H1 (cell line): ENCODE results near the gene TUBE1. TPM values are rescaled to one million over a fixed set of nuclear protein-coding genes. Genes with fewer than 3 reads are reported as not detected.

Experiments used
- CTCF ChIA-PET: fragments of 300-600 bp; sonication (Branson Sonifier 250); formaldehyde crosslinking; loops from one replicate; lab custom pipeline; 2021; ENCODE audit not compliant: partially characterized antibody; lab: Charles Lee
- POLR2A ChIA-PET: fragments of 300-600 bp; sonication (Branson Sonifier 250); formaldehyde crosslinking; loops from one replicate; lab custom pipeline; 2021; ENCODE audit warnings: inconsistent platforms; ENCODE audit not compliant: partially characterized antibody; lab: Charles Lee
- DNase-seq, 2 experiments: peaks; one replicate each; pipeline versions ENCODE4 v3.0.0 to v3.0.0-alpha.2; 2010 to 2022; ENCODE audit warnings: low spot score in 2 of 2, low read depth in 1 of 2, mixed read lengths in 1 of 2
- FAIRE-seq: peaks from 2 replicates; lab custom pipeline; 2011; peaks lifted over from hg19 to GRCh38; lab: Jason Lieb, UNC
- H2AFZ ChIP-seq: 2 replicates; pipeline ENCODE4 v1.8.1; 2012; ENCODE audit warnings: low read length, inconsistent platforms
- H2AK5ac ChIP-seq: 2 replicates; pipeline ENCODE4 v1.6.1; 2013; ENCODE audit warnings: low read depth, low read length
- H2BK120ac ChIP-seq: replicated peaks from 2 replicates; pipeline ENCODE3; 2013; ENCODE audit warnings: low read depth, low read length, inconsistent platforms
- H2BK12ac ChIP-seq: 2 replicates; pipeline ENCODE4 v1.6.1; 2013; ENCODE audit warnings: low read depth, low read length
- H2BK15ac ChIP-seq: 2 replicates; pipeline ENCODE4 v1.6.1; 2013; ENCODE audit warnings: low read length
- H2BK20ac ChIP-seq: 2 replicates; pipeline ENCODE4 v1.6.1; 2013; ENCODE audit warnings: low read length
- H2BK5ac ChIP-seq: 2 replicates; pipeline ENCODE4 v1.6.1; 2013; ENCODE audit warnings: low read depth, low read length
- H3K14ac ChIP-seq: 2 replicates; pipeline ENCODE4 v1.6.1; 2013; ENCODE audit warnings: inconsistent platforms; ENCODE audit not compliant: insufficient read length
- H3K18ac ChIP-seq: 2 replicates; pipeline ENCODE4 v1.6.1; 2013; ENCODE audit warnings: low read length; ENCODE audit errors: extremely low read depth
- H3K23ac ChIP-seq: 2 replicates; pipeline ENCODE4 v1.6.1; 2013; ENCODE audit warnings: inconsistent platforms; ENCODE audit not compliant: insufficient read length
- H3K23me2 ChIP-seq: 2 replicates; pipeline ENCODE4 v1.6.1; 2013; ENCODE audit warnings: low read depth, low read length
- H3K27ac ChIP-seq: 2 replicates; pipeline ENCODE4 v1.6.1; 2011; ENCODE audit warnings: low read depth, low read length, inconsistent platforms
- H3K27me3 ChIP-seq, 4 experiments: replicated peaks in 1 of 4; 1 replicate in 1 of 4; 2 replicates in 3 of 4; pipeline versions ENCODE4 v1.6.1 to v1.8.1; 2011 to 2013; ENCODE audit warnings: low read length in 3 of 4, mild to moderate bottlenecking in 3 of 4, inconsistent platforms in 2 of 4, mixed read lengths in 2 of 4, moderate library complexity in 1 of 4; ENCODE audit not compliant: control insufficient read depth in 3 of 4, insufficient read depth in 3 of 4; ENCODE audit errors: extremely low read depth in 1 of 4
- H3K36me3 ChIP-seq, 4 experiments: 2 replicates each; pipeline versions ENCODE4 v1.6.1 to v1.8.1; 2011 to 2013; ENCODE audit warnings: mild to moderate bottlenecking in 4 of 4, low read length in 3 of 4, moderate library complexity in 2 of 4, control low read depth in 1 of 4, inconsistent platforms in 1 of 4; ENCODE audit not compliant: insufficient read depth in 4 of 4, control insufficient read depth in 2 of 4
- H3K4ac ChIP-seq: replicated peaks from 2 replicates; pipeline ENCODE3; 2013; ENCODE audit warnings: low read length, low read depth, mixed read lengths, inconsistent platforms; ENCODE audit not compliant: insufficient read length
- H3K4me1 ChIP-seq, 4 experiments: replicated peaks in 1 of 4; 1 replicate in 1 of 4; 2 replicates in 3 of 4; pipeline versions ENCODE4 v1.6.1 to v1.8.1; 2011 to 2013; ENCODE audit warnings: low read length in 3 of 4, inconsistent platforms in 2 of 4, mixed read lengths in 1 of 4; ENCODE audit not compliant: insufficient read depth in 4 of 4, control insufficient read depth in 3 of 4
- H3K4me2 ChIP-seq, 2 experiments: 2 replicates each; pipeline versions ENCODE4 v1.6.1 to v1.8.1; 2011 to 2013; ENCODE audit warnings: low read depth in 2 of 2, low read length in 2 of 2, control low read depth in 1 of 2, inconsistent platforms in 1 of 2, mild to moderate bottlenecking in 1 of 2; ENCODE audit not compliant: insufficient read depth in 1 of 2
- H3K4me3 ChIP-seq, 4 experiments: fragments of 200-600, 300-600 bp in 1 of 4; sonication (generic), shearing (Covaris generic), sonication (Bioruptor Twin) in 1 of 4; 2 replicates each; pipeline versions ENCODE4 v1.5.1 to v1.8.1; 2011 to 2016; ENCODE audit warnings: low read length in 4 of 4, low read depth in 3 of 4, control low read depth in 2 of 4, inconsistent platforms in 2 of 4, mild to moderate bottlenecking in 2 of 4, mixed read lengths in 1 of 4, moderate library complexity in 1 of 4; ENCODE audit not compliant: insufficient read depth in 2 of 4; ENCODE audit errors: extremely low read depth in 1 of 4
- H3K56ac ChIP-seq: replicated peaks from 2 replicates; pipeline ENCODE3; 2013; ENCODE audit warnings: low read depth, mild to moderate bottlenecking, mixed read lengths, low read length, inconsistent platforms; ENCODE audit not compliant: insufficient read length
- H3K79me1 ChIP-seq: 2 replicates; pipeline ENCODE4 v1.6.1; 2013; ENCODE audit warnings: low read depth, low read length, control low read depth
- H3K79me2 ChIP-seq, 2 experiments: 2 replicates each; pipeline versions ENCODE4 v1.6.1 to v1.8.1; 2012 to 2013; ENCODE audit warnings: low read length in 2 of 2, mild to moderate bottlenecking in 2 of 2, inconsistent platforms in 1 of 2; ENCODE audit not compliant: insufficient read depth in 2 of 2, control insufficient read depth in 1 of 2
- H3K9ac ChIP-seq, 4 experiments: replicated peaks in 1 of 4; 1 replicate in 1 of 4; 2 replicates in 3 of 4; pipeline versions ENCODE4 v1.6.1 to v1.8.1; 2011 to 2013; ENCODE audit warnings: low read depth in 3 of 4, low read length in 3 of 4, control low read depth in 2 of 4, mild to moderate bottlenecking in 2 of 4, moderate library complexity in 2 of 4, inconsistent platforms in 1 of 4; ENCODE audit errors: extremely low read depth in 1 of 4
- H3K9me3 ChIP-seq, 2 experiments: 2 replicates each; pipeline versions ENCODE4 v1.6.1 to v1.8.1; 2012 to 2013; ENCODE audit warnings: mild to moderate bottlenecking in 2 of 2, moderate library complexity in 2 of 2, control low read depth in 1 of 2, inconsistent platforms in 1 of 2, low read depth in 1 of 2, low read length in 1 of 2, mixed read lengths in 1 of 2; ENCODE audit not compliant: insufficient read depth in 2 of 2
- H4K20me1 ChIP-seq, 2 experiments: replicated peaks in 1 of 2; 2 replicates each; pipeline versions ENCODE3 to v1.8.1; 2011 to 2013; ENCODE audit warnings: inconsistent platforms in 2 of 2, low read length in 2 of 2, mild to moderate bottlenecking in 1 of 2; ENCODE audit not compliant: insufficient read depth in 2 of 2, control insufficient read depth in 1 of 2
- H4K5ac ChIP-seq: 2 replicates; pipeline ENCODE4 v1.6.1; 2013; ENCODE audit warnings: low read length, low read depth, mixed read lengths, inconsistent platforms; ENCODE audit not compliant: insufficient read length
- H4K8ac ChIP-seq: 2 replicates; pipeline ENCODE4 v1.8.0; 2013; ENCODE audit warnings: mild to moderate bottlenecking, moderate library complexity, low read length, inconsistent platforms; ENCODE audit not compliant: insufficient read depth; ENCODE audit errors: extremely low read depth
- H4K91ac ChIP-seq: replicated peaks from 2 replicates; pipeline ENCODE3; 2013; ENCODE audit warnings: low read length, mixed read lengths, inconsistent platforms; ENCODE audit not compliant: insufficient read length
- CBX5 ChIP-seq: fragments of 300-800, 300-1000 bp; sonication (generic); IDR thresholded peaks from 2 replicates; pipeline ENCODE4 v1.7.1; 2016; ENCODE audit warnings: antibody characterized with exemption, low read length, low read depth
- CEBPB ChIP-seq: IDR thresholded peaks from 2 replicates; pipeline ENCODE4 v1.6.1; 2012; ENCODE audit warnings: low read depth, low read length
- CHD1 ChIP-seq: IDR thresholded peaks from 2 replicates; pipeline ENCODE4 v1.6.1; 2012; ENCODE audit warnings: low read depth, low read length, improper control_type of control experiment
- HDAC2 ChIP-seq, 2 experiments: fragments of 300-600 bp in 1 of 2; sonication (generic) in 1 of 2; IDR thresholded peaks; 2 replicates each; pipeline ENCODE4 v1.6.1; 2011 to 2012; ENCODE audit warnings: low read depth in 2 of 2, low read length in 2 of 2, mild to moderate bottlenecking in 2 of 2, moderate library complexity in 2 of 2, borderline replicate concordance in 1 of 2, inconsistent platforms in 1 of 2
- RAD21 ChIP-seq, 2 experiments: IDR thresholded peaks in 1 of 2; conservative IDR thresholded peaks in 1 of 2; 2 replicates each; pipeline ENCODE4 v1.6.1; 2011; ENCODE audit warnings: low read depth in 2 of 2, low read length in 2 of 2, improper control_type of control experiment in 1 of 2, inconsistent platforms in 1 of 2, mild to moderate bottlenecking in 1 of 2, moderate library complexity in 1 of 2
- WGBS, 2 experiments: shearing (Covaris generic) in 1 of 2; methylation state at CpG; one replicate each; pipeline versions ENCODE4 v1.1.6 to v1.1.7; 2013 to 2015; ENCODE audit warnings: low lambda C conversion rate in 2 of 2, mixed read lengths in 2 of 2, inconsistent platforms in 1 of 2, low coverage in 1 of 2, missing lambda C conversion rate in 1 of 2; ENCODE audit not compliant: insufficient replicate concordance in 2 of 2, insufficient coverage in 1 of 2, insufficient read length in 1 of 2; ENCODE audit errors: extremely low coverage in 1 of 2, missing lambda C conversion rate in 1 of 2; 5-methylcytosine and 5-hydroxymethylcytosine counted together
- polyA plus RNA-seq, 7 experiments: library from polyadenylated mRNA; depleted of rRNA in 3 of 7; stranded (reverse) in 5 of 7; unstranded in 2 of 7; fragments of >200 nt in 5 of 7; fragments of 200-250 nt in 2 of 7; gene quantifications; 1 replicate in 5 of 7; 2 replicates in 1 of 7; 4 replicates in 1 of 7; pipeline versions ENCODE4 v1.2.1 to v1.2.3, GENCODE V29; 2011 to 2013; ENCODE audit warnings: missing spikeins in 2 of 7, mixed read lengths in 2 of 7
- total RNA-seq: library from RNA; stranded (reverse); fragmentation: NEBNext Ultra II Directional; extraction: Animal tissue kit (Norgen Biotek cat#: 25700); gene quantifications from 2 replicates; pipeline ENCODE4 v1.2.1, GENCODE V29; 2021

The TUBE1 gene
- total and polyA plus RNA-seq, 2 of the 8 experiments (the other 6 are each of a cell fraction or from before 2014, with no cell fraction given), result 8.0 to 15.9 TPM

- no peaks in the 10 kb centered on the region for H3K79me2 ChIP-seq
- POLR2A ChIA-PET, result no interaction called here
- 89% methylated on average over 4 of the region's 4 CpGs; no CpG with 5 or more reads in 1 of the 2 experiments for WGBS, 2 experiments
These were observed 25.7 kb downstream of the TUBE1 start for GRCh38 chr6:112061605-112062004.

More at GRCh38 chr6:112061605-112062004, 25.7 kb downstream of the TUBE1 start:
- DNase-seq (no peak), FAIRE-seq (no peak)
- Histone ChIP-seq H3K27me3 (no peaks in the 10 kb centered on the region), H3K14ac (no peak overlapping the region), H4K91ac (no peak overlapping the region), H2BK20ac (no peak overlapping the region), H4K8ac (no peak overlapping the region), H3K4me2 (no peak overlapping the region), H4K5ac (no peak overlapping the region), H3K36me3 (no peaks in the 10 kb centered on the region), H3K9me3 (no peaks in the 10 kb centered on the region; a peak in 1 of 4 replicates), H2BK15ac (no peak overlapping the region), H3K23ac (no peak overlapping the region), H3K79me1 (no peaks in the 10 kb centered on the region), H3K4me3 (no peak overlapping the region), H3K18ac (no peak overlapping the region), H2BK120ac (no peak overlapping the region), H3K56ac (no peak overlapping the region), H2BK5ac (no peak overlapping the region), H3K4me1 (no peaks in the 10 kb centered on the region), H2BK12ac (no peak overlapping the region), H2AK5ac (no peak overlapping the region), H3K4ac (no peak overlapping the region), H4K20me1 (no peaks in the 10 kb centered on the region), H3K9ac (no peak overlapping the region), H2AFZ (no peak overlapping the region), H3K23me2 (peaks cover 2% of the 10 kb centered on the region; the same call in 1 of the 2 replicates), H3K27ac (no peak overlapping the region)
- TF ChIP-seq CBX5, result no peak
- TF ChIP-seq CHD1, result no peak
- no peak for TF ChIP-seq RAD21 (IDR thresholded peaks at IDR 0.05 in 1 of 2, conservative IDR thresholded peaks at IDR 0.05 in 1 of 2; ENCODE audit: low read depth in 2 of 2, low read length in 2 of 2)
- no peak for TF ChIP-seq CEBPB
- TF ChIP-seq HDAC2 (IDR thresholded peaks at IDR 0.05; ENCODE audit: borderline replicate concordance in 1 of 2, low read depth in 2 of 2, low read length in 2 of 2), result no peak
- CTCF ChIA-PET, result interaction anchor here (0.6 to 1.1 kb wide), 4 partner anchors 11 to 805 kb away, joined by 3 to 6 read pairs (median 3); no protein-coding TSS in a partner anchor
